Nephron progenitor cell (in vitro differentiated cells): ENCODE results near the gene BABAM2.
A peak's percentile ranks its signal among the peaks of the same experiment; 100 is the strongest.
"Not testable (repeated sequence)": the region's sequence is repeated elsewhere in the genome, so short reads cannot be mapped to it uniquely, and the experiment has no call there.

Source experiments
- DNase-seq: peaks from one replicate; pipeline ENCODE4 v3.0.0; 2021
- H3K27ac Mint-ChIP-seq: 2 replicates; pipeline ENCODE4 v1.8.0; 2021; ENCODE audit warnings: mild to moderate bottlenecking, moderate library complexity, mixed read lengths
- H3K27me3 Mint-ChIP-seq: 2 replicates; pipeline ENCODE4 v1.8.0; 2021; ENCODE audit warnings: mild to moderate bottlenecking, low read depth, mixed read lengths; ENCODE audit not compliant: poor library complexity
- H3K36me3 Mint-ChIP-seq: 2 replicates; pipeline ENCODE4 v1.8.0; 2021; ENCODE audit warnings: low read depth, mixed read lengths
- H3K4me1 Mint-ChIP-seq: 2 replicates; pipeline ENCODE4 v1.8.0; 2021; ENCODE audit warnings: mixed read lengths
- H3K4me3 Mint-ChIP-seq: 2 replicates; pipeline ENCODE4 v1.8.0; 2021; ENCODE audit warnings: mild to moderate bottlenecking, moderate library complexity, mixed read lengths
- H3K9me3 Mint-ChIP-seq: 2 replicates; pipeline ENCODE4 v1.8.0; 2021; ENCODE audit warnings: mild to moderate bottlenecking, moderate library complexity, mixed read lengths
- CTCF ChIP-seq: fragments of 200-600 bp; sonication (generic); IDR thresholded peaks from 2 replicates; pipeline ENCODE4 v1.5.0; 2021; ENCODE audit warnings: antibody characterized with exemption

Gene BABAM2

GRCh38 chr2:27857417-27858172, 32.9 kb upstream of the BABAM2 start:
- TF ChIP-seq CTCF, result no peak
- Mint-ChIP-seq H3K4me3 (no peak overlapping the region), H3K4me1 (peaks cover under 1% of the 10 kb centered on the region), H3K9me3 (peaks cover 40% of the 10 kb centered on the region), H3K27me3 (peaks cover 13% of the 10 kb centered on the region), H3K36me3 (peaks cover 20% of the 10 kb centered on the region), H3K27ac (no peak overlapping the region)
- no peak for DNase-seq

- no peak overlapping the region for H3K27ac Mint-ChIP-seq
- peaks cover 35% of the 10 kb centered on the region for H3K9me3 Mint-ChIP-seq
- H3K4me1 Mint-ChIP-seq, result peaks cover 22% of the 10 kb centered on the region
- H3K27me3 Mint-ChIP-seq, result peaks cover 13% of the 10 kb centered on the region
- no peak overlapping the region for H3K4me3 Mint-ChIP-seq
- DNase-seq, result no peak
- TF ChIP-seq CTCF, result no peak
- peaks cover 16% of the 10 kb centered on the region for H3K36me3 Mint-ChIP-seq
Observed at GRCh38 chr2:27860111-27860510, 30.4 kb upstream of the BABAM2 start.

- H3K36me3 Mint-ChIP-seq, result peaks cover 3% of the 10 kb centered on the region
- peaks cover 7% of the 10 kb centered on the region for H3K9me3 Mint-ChIP-seq
- no peak for TF ChIP-seq CTCF
- no peak overlapping the region for H3K27ac Mint-ChIP-seq
- no peak for DNase-seq
- peaks cover 12% of the 10 kb centered on the region for H3K27me3 Mint-ChIP-seq
- peaks cover 38% of the 10 kb centered on the region for H3K4me1 Mint-ChIP-seq
- H3K4me3 Mint-ChIP-seq, result no peak overlapping the region
Observed at GRCh38 chr2:27863146-27863545, 27.4 kb upstream of the BABAM2 start.

GRCh38 chr2:27863955-27864354, 26.6 kb upstream of the BABAM2 start:
- not testable (repeated sequence) for H3K4me3 Mint-ChIP-seq, H3K9me3 Mint-ChIP-seq, H3K27ac Mint-ChIP-seq, H3K36me3 Mint-ChIP-seq, H3K27me3 Mint-ChIP-seq, DNase-seq
- peaks cover 38% of the 10 kb centered on the region for H3K4me1 Mint-ChIP-seq

GRCh38 chr2:27866237-27866636, 24.3 kb upstream of the BABAM2 start:
- Mint-ChIP-seq H3K36me3 (no peaks in the 10 kb centered on the region), H3K4me1 (peaks cover 38% of the 10 kb centered on the region), H3K27me3 (peaks cover 4% of the 10 kb centered on the region), H3K27ac (peak overlapping the region; percentile 16), H3K4me3 (no peak overlapping the region), H3K9me3 (no peaks in the 10 kb centered on the region)
- TF ChIP-seq CTCF, result no peak
- no peak for DNase-seq

- H3K27ac Mint-ChIP-seq, result no peak overlapping the region
- H3K9me3 Mint-ChIP-seq, result no peaks in the 10 kb centered on the region
- no peak for TF ChIP-seq CTCF
- peaks cover 19% of the 10 kb centered on the region for H3K4me1 Mint-ChIP-seq
- no peak for DNase-seq
- peaks cover 8% of the 10 kb centered on the region for H3K27me3 Mint-ChIP-seq
- H3K4me3 Mint-ChIP-seq, result no peak overlapping the region
- no peaks in the 10 kb centered on the region for H3K36me3 Mint-ChIP-seq
Observed at GRCh38 chr2:27869763-27870162, 20.8 kb upstream of the BABAM2 start.
